NCI-H82 treated with DMSO at 0.1 percent for 48 hours (cell line): ENCODE results near the gene ZNF213.
A peak's percentile ranks its signal among the peaks of the same experiment; 100 is the strongest.
"Not testable (repeated sequence)": the region's sequence is repeated elsewhere in the genome, so short reads cannot be mapped to it uniquely, and the experiment has no call there.

Experiments used
- DNase-seq: peaks from one replicate; lab custom pipeline; 2025; ENCODE audit not compliant: unreplicated experiment; lab: John Stamatoyannopoulos, UW

ZNF213 gene

GRCh38 chr16:3170440-3171180 is 35.8 kb downstream of the ZNF213 start:
- DNase-seq, result no peak

- no peak for DNase-seq
Observed at GRCh38 chr16:3171181-3171854, 36.5 kb downstream of the ZNF213 start.

- peak; percentile 35 for DNase-seq
Observed at GRCh38 chr16:3171855-3172593, 37.2 kb downstream of the ZNF213 start.

DNA sequence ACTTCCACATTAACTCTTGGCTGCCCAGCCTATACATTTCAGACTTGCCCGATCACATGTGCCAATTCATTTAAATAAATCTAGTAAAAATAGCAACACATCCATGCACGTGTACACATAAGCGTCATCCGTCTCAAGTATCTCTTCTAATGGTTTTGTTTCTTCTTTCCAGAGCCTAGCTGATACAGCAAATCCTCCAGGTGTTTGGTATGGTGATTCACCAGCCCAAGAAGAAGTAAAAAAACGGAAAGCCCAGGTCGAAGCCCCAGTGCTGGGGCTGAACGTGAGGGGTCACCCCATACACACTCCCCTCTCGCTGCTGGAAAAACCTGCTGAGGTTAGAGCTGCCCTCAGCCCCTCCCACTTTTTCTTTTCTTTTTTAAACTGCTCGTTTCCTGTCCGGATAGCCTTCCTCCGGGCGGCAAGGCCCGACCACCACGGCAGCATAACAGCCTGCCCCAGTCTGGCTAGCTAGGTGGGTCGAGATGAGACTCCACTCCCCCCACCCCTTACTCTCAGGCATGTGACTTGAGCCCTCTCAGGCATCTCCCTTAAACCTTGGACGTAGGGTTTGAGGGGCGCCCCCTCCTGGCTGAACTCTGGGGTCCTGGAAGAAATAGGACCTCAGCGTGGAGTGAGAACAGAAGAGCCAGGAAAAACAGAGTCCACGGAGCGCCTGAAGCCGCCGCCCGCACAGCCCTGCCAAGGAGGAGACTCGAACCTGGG is 39.2 kb downstream of the ZNF213 start:
- peak; percentile 75 for DNase-seq

DNA sequence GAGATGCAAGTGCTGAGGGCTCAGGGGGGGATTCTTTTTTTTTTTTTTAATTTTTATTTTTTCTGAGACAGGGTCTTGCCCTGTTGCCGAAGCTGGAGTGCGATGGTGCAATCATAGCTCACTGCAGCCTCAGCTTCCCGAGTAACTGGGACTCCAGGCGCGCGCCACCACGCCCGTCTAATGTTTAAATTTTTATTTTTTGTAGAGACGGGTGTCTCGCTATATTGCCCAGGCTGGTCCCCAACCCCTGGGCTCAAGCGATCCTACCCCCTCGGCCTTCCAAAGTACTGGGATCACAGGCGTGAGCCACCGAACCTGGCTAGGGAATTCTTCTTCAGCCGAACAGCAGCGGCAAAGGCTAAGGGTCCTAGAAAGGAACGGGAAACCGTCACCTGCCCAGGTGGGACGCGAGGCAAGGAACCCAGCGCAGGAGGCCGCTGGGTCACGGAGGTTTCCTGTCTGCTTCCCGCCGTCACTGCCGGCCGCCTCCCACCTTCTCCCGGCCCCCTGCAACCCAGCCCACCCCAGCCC is 39.9 kb downstream of the ZNF213 start:
- no peak for DNase-seq

DNA sequence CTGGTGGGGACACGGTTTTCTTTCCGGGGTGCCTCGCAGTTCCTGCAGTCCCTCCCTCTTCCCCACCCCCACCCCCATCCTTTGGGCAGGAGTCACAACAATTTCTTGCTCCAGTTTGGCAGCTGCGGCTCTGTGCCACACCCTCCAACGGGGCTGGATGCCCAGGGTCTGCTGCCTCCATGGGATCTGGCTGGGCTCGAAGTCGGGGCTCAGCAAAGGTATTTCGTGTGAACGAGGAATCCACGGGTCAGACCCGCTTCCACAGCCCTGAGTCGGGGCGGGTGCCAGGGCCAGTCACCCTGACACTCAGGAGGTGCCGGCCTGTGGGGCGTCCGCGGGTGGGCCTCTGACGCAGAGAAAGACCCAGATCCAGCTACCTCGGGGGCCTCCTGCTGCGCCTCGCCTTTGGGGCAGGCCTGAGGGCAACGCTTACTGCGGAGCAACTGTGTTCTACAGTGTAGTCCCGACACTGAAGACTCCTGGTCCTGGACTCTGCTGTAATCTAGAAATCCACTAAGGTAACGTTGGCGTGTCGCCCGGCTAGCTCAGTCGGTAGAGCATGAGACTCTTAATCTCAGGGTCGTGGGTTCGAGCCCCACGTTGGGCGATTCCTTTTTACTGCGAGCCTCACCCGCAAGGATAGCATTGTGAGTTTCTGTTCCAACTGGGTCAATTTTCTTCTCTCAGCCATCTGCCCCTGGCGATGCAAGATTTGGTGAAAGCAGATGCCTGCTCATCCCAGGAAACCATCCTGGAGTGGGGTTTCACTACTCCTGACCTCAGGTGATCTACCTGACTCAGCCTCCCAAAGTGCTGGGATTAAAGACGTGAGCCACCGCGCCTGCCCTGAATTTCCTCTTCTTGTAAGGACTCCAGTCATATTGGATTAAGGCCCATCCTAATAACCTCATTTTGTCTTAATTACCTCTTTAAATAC is 40.6 kb downstream of the ZNF213 start:
- peak; percentile 75 for DNase-seq

DNA sequence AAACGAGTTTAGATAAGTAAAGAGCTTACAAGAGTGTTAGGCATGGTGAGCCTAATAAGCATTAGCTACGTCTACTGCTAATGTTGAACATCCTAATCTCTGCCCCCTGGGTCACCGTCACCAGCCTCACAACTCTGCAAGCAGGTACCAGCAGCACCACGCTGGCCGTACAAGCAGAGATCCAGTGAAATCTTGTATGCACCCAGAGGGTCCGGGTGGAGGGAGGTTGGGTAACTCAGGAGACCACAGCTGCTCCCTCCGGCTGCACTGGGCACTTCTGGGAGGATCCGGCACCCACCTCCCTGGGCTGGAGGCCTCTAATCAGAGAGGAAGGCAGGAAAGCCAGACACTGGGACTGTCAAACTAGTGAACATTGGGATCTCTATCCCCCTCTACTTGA is 44.8 kb downstream of the ZNF213 start:
- no peak for DNase-seq

DNA sequence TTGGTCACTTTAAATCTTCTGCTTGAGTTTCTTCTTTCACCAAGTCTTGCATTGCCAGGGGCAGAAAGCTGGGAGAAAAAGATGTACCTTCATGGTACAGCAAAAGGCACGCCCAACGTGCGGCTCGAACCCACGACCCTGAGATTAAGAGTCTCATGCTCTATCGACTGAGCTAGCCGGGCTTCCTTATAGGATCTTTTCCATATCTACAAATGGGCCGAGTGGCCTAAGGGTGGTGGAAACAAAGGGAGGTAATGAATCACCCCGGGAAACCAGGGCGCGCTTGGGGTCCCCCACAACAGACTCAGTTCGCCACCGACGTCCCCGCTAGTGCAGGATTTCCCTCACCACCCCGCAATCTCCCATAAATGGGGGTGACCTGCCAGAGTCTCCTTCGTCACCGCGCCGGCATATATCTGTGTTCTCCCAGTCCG is 45.6 kb downstream of the ZNF213 start:
- no peak for DNase-seq

- DNase-seq, result not testable (repeated sequence)
Observed at GRCh38 chr16:3182293-3182607, 47.4 kb downstream of the ZNF213 start.

DNA sequence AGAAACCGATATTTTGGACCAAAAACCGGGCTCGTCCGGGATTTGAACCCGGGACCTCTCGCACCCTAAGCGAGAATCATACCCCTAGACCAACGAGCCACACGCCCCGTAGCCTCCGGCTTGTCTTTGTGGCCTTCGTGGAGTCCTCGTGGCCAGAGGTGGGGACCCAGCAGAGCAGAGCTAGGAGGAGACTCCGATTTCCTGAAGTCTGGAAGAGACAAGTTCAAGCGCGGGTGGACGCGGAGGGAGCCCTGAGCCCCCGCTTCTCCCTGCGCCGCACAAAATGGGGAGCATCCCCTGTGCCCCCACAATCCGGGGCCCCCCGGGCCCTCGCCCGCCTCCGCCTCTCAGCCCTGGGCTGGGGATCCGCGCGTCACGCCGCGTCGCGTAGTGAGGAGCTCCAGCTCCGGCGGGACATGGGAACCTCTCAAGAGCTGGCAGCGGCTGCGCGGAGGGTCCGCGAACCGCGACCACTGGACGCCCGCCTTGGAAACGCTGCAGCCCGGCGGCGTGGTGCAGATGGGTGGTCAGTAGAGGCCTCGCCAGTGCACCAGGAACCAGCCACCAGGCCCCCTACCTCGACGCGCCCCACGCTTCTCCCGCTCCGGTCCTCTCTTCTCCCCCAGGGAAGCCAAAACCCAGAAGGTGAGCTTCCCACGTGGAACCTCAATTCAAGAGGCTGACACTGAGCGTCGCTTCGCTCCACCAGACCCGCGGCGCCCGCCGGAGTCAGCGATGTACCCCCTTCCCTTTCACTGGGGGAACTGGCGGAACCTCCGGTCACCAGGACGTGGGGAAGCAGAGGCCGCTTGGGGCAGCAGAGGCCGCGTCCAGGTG is 48.0 kb downstream of the ZNF213 start:
- no peak for DNase-seq

DNA sequence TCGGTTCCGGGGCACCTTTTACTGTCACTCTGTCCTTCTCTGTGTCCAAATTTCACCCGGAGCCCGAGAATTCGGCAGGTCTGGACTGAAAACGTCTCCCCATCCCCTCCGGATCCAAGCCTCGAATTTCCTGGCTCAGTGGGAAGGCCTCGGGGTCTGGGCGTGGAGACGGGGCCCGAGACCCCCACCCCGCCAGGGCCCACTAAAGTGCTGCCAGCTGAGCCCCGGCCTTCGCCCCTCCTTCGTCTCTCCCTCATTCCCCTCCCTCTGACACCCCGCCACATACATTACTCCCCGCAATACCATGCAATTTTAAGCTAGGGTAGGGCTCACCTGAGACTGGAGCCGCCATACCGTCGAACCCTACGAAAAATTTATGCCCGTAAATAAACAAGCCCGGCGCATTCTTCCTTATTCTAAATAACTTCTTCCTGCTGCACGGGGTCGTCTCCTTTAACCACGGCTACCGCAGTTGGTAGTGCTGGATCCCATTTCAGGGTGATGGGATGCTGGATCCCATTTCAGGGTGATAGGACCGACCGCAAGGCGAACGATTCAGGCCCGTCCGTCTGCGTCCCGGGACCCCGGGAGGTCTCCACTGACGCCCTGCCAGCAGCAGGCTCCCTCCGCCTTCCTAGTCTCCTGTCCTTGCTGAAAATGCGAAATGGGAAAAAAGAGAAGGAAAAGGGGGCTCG is 48.8 kb downstream of the ZNF213 start:
- no peak for DNase-seq

DNA sequence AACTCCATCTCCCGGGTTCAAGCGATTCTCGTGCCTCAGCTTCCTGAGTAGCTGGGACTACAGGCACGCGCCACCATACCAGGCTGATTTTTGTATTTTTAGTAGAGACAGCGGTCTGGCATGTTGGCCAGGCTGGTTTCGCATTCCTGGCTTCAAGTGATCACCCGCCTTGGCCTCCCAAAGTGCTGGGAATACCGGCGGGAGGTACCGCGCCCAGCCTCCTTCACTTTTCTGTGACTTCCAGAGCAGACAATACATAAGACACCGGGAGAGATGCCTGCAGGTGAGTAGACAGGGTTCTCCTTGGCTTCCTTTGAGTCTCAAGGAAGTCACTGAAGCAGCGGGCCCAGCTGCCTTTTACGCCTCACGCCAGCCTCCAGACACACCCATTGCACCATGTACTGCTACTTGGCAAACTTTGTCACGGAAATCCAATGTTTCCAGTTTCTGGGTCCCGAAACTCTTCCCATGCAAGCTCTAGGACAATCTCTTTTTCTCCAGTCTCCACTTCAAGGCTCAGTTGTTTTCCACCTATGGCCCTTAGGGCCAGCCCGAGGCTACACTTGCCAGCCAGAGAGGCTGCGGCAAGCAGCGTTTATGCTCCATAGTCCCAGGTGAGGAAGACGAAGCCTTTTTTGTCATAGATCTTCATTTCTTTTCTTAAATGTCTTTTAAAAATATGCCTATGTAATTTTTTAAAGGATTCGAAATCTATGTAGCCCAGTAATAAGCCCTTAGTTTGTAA is 52.3 kb downstream of the ZNF213 start:
- DNase-seq, result no peak

DNA sequence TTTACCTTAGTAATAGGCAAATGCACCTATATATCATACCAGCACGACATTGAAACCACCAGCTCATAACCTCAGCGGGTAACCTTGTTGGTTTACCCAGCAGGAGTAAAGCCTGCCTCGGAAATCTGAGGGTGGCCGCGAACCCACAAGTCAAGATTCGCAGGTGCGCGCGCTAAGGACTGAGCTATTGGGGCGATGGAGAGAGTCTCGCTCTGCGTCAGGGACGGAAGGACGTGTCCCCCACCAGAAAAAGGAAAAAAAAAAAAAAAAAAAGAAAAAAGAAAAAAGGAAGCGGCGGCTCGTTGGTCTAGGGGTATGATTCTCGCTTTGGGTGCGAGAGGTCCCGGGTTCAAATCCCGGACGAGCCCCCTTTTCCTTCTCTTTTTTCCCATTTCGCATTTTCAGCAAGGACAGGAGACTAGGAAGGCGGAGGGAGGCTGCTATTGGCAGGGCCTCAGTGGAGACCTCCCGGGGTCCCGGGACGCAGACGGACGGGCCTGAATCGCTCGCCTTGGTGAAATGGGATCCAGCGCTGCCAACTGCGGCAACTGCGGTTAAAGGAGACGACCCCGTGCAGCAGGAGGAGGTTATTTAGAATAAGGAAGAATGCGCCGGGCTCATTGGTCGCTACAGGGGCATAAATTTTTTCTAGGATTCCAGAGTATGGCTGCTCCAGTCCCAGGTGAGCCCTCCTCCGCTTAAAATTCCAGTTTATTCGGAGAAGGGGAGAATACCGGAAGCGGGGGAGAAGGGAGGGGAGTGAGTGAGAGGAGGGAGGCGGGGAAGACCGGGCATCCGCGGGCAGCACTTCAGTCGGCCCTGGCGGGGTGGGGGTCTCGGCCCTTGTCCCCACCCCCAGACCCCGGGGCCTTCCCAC is 53.2 kb downstream of the ZNF213 start, which contains the start of gene OR1F1:
OR1F1 (plus strand) TSS at position 407 of the 877 bp plus-strand sequence.
- no peak for DNase-seq

GRCh38 chr16:3188675-3188924 is 53.8 kb downstream of the ZNF213 start:
- DNase-seq, result no peak

- peak; percentile 37 for DNase-seq
Observed at GRCh38 chr16:3188925-3189825, 54.3 kb downstream of the ZNF213 start.

DNA sequence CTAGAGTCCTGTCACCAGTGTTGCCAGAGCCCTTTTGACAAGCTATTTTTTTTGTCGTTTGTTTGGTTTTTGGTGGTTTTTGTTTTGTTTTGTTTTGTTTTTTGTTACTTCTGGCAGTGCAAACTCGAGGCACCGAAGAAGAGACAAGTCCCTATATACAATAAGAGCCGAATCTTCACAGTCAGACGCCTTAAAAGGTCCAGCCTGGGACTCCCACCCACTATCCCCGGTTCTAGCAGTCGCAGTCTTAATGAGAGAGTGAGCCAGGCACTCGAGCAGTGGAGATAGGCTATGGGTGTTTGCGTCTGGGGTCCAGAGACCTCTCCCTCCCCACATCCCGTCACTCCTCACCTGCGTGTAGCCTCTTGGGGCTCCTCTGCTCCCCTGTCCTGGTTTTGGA is 55.0 kb downstream of the ZNF213 start:
- DNase-seq, result no peak
